NOMO-1 treated with DMSO at 0.1 percent for 48 hours (cell line): ENCODE measurements around the gene RNF220.

Source experiments
- DNase-seq: peaks from one replicate; lab custom pipeline; 2025; ENCODE audit not compliant: unreplicated experiment; lab: John Stamatoyannopoulos, UW

The RNF220 gene

DNA sequence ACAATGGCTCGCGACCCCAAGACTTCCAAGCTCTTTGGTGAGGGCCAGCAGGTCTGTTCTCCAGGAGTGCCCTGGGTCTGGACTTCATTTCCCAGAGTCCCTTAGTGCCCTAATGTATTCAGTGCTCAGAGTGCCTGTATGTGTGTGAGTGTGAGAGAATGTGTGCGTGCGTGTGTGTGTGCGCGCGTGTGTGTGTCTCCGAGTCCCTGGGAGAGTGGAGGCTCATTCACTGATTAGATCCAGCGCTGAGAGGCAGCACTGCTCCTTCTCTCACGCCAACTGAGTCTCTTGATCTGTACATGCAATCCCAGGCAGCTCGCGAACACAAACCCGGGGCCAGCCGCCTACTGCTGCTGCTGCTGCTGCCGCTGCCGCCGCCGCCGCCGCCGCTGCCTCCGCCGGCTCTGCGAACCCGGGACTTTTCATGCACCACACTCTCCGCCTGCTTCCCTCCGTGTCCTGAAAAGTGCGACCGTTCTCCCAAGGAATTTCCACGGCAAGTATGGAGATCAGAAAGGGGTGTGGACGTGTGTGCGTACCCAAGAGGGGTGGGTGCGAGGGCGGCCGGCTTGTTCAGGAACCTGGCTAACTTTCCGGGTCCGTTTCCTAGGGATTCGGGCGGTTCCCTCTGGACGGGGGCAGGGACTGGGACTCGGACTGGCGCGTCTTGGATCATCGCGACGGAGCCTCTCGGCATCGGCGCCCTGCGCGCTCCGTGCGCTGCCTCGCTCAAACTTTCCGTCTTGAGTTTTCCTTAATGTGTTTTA is at the start of gene RNF220:
Gene RNF220 (plus strand): TSS at position 225 of the 767 bp plus-strand sequence.
- peak; percentile 94 for DNase-seq

DNA sequence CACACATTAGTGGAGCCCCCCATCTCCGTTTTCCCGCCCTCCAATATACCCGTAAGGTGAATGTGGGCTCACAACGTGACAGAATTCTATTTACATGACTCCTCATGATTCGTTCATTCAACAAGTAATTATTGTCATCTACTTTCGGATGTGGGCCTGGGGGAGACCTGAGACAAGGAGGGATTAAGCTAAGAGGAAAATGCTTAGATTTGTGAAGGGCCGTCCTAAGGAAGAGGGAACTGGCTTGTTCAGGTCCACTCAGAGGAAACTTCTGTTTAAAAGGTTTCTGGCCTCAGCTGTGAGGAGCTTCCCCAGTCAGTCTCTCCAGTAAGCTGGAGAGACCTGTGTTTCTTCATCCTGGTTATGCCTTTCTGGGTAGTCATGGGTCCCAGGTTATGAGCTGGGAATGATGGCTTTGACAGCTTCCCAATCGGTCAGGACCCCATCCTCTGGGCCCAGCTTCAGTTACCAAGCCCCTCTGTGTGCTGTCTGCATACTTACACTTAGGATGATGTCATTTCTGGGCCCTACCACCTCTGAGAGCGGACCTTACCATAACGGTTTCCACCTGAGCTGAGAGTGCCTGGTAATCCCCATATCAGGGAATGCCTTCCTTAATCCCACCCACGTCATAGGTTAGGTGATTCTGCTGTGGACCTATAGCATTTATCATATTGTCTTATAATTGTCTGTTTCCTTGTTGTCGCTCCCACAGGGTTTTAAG is 49.3 kb upstream of the RNF220 start:
- no peak for DNase-seq

DNA sequence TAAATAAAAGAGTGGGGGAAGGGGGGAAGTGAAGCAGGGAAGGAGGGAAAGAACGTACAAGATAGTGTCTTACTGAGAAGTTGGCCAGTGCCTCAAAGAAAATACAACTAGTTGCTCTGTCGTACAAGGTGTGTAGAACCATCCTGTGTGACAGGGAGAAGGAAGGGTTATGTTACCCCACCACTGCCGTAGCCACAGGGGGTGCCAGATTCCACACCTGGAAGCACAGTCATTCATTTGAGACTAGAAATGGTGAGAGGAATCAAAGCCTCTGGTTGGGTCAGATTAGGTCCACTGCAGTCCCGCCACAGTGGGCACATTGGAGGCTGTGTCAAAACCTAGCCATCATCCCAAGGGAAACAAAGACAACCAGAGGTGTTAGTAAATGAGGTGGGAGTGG is 47.3 kb upstream of the RNF220 start:
- DNase-seq = no peak

DNA sequence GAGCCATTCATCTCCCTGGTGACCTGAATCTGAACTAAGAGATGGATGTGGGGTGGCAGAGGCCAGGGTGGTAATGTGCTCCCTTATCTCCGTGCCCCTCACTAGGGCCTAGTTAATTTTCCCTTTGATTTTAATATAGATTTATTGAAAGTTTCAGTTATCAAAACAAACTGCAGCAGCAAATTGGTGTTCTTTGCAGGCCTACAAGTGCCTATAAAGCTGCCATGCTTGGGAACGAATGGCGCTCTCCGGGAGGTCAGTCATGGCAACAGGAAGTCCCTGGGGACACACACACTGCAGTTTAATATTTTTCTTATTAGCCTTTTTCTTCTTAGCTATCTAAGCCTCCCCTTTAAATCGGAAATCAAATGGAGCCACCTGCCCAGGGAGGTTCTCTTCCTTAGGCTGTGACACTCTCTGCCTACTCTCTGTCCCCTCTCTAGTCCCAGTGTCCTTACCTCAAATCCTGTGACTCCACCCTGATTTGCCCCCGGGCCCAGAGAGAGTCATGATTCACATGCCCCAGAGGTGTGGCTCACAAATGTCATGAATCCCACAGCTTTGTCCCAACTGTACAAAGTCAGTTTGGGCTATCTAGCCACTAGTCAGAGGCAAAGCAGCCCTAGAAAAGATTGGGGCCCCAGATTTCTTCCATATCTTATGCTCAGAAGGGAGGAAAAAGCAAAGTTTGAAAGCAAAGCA is 45.7 kb upstream of the RNF220 start:
- DNase-seq = no peak

DNA sequence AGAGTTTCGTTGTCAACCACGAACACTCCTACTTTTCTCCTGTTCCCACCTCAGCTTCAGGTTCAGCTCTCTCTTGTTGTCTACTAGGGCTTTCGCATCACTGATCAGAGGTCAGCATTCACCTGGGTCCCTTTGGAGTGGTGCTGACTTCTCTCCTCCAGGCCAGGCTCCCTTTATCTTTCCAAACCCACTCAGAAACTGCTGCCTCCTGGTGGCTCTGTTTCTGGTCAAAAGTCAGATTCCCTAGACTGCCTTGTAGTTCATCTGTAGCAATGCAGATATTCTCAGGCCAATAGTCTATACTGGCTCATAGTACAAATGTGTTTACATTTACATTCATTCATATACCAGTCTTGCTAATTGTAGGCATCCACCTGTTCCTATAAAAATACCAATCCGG is 43.6 kb upstream of the RNF220 start:
- DNase-seq = no peak

DNA sequence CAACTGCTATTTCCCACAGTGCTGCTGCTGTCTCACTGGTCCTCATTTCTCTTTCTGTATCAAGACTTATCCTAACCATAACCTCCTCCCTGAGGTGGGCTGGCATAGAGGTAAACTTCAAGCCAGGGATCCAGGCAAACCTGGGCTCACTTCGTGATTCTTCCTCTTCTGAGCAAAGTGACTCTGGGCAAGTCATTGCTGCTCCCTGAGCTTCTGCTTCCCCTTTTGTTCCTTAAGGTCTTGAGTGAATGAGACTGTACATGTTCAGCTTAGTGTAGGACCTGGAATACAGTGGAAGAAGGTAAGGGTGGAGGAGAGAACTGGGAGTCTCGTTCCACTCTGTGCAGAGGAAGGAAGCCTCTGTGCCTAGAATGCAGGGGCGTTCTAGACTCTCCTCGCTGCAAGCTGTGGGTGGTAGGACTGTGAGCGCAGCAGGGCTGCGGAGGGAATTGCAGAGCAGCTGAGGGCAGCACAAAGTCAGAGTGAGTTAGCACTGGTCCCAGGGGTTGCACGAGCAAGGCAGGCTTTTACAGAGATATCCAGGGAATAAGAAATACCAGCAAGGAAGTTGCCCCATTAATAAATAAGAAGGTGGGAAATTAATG is 38.6 kb upstream of the RNF220 start:
- DNase-seq = no peak

DNA sequence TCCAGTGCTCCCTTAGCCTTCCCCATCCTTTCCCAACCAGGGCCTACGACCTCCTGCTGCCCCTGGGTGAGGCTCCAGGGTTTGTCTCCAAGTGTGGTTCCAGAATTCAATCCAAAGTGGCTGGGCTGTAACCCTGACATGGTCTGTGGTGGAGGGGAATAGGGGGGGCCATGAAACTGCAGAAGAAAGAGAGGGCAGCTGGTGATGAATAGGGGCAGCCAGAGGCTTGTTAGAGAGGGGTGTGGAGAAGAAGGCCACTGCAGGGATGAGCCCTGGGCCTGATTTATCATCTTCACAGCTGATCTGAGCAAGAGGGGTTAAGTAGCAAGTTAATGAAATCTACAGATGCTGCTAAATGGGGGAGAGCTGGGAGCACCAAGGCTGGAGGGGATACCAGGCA is 37.1 kb upstream of the RNF220 start:
- DNase-seq = no peak

DNA sequence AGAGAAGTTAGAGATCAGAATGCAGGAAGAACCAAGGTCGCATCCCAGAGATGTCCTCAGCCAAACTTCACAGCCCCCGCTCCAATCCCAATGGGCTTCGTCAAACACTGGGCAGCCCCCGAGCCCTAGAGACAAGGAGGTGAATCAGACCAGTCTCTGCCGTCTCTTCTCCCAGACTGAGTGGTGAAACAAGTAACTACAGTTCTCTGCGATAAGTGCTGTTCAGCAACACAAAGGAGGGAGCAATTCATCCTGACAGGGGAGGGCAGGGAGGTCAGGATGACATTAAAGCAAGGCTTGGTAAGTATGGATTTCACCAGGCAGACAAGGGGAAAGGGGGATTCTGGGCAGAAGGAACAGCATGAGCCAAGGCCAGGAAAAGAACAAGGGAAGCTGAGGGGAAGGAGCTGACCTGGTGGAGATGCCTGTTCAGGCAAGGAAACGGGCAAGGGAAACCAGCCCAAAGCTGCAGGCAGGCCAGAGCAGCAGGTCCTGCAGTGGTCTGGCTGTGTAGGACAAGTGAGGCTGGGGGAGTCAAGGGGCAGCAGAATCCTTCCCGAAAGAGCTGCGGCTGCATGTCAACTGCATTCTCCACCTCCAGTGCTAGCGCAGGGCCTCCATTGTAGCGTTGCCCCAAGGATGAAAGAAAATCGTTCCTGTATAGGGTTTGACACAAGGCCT is 36.4 kb upstream of the RNF220 start:
- DNase-seq = no peak

DNA sequence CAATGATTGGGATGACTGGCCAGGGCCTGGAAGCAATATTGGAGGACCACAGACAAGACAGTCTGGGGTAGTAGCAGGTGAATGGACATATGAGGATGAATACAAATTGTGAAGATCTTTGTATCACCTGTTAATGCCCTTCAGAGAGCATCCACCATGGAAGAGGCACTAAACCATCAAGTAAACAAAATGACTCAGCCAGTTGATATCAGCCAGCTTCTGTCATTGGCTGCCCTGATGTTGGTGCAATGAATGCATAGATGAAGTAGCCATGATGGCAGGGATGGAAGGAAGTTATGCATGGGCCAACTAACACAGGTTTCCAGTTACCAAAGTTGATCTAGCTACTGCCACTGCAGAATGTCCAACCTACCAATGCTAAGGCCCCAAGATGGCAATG is 33.8 kb upstream of the RNF220 start:
- DNase-seq = no peak

DNA sequence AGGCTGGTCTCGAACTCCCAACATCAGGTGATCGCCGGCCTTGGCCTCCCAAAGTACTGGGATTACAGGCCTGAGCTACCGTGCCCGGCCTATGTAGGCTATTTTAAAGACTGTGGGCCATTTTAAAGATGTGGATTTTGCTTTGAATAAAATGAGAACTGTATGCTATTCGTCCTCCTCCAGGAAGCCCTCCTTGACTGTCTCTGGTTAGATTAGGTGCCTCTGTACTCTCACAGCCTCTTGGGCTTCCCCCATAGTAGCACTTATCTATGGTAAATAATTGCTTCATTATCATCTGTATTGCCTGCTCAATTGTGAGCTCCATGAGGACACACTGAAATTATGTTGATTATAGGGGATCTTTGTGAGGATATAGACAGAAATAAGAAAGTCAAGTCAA is 29.5 kb upstream of the RNF220 start:
- no peak for DNase-seq

DNA sequence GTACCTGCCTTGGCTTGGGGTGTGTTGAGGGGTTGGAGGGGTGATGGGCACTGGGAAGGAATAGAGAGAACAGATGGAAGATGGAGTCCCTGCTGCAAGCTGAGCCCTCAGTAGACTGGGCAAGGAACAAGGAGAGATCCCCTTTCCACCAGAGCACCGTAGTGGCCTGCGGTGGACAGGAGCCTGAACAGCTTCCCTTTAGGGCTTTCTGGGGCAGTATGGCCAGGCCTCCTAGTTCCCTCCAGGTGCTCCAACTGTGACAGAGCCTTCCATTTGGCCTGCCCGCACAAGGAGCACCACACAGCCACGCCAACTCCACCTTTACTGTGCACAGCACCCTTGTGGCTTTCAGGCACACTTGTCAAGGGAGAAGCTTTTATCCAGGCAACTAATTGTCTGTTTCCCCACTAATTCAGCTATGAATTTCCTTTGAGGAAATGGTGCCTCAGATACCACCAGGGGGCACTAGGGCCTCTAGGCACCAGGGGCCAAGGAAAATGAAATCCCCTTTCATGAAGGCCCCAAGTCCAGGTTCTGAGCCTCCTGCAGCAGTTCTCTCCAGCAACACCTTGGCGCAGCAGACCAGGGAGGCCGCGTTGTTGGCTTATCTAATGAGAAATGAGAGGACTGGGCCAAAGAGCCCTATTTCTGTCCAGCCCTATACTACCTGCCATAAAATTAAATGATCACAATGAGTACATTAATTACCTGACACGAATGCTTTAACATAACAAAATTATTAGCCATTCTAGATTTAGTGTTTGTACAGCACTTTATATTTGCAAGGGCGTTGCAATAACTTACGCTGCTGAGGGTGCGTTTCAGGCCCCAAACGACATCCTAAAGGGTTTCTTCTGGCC is 26.9 kb upstream of the RNF220 start:
- peak; percentile 90 for DNase-seq

DNA sequence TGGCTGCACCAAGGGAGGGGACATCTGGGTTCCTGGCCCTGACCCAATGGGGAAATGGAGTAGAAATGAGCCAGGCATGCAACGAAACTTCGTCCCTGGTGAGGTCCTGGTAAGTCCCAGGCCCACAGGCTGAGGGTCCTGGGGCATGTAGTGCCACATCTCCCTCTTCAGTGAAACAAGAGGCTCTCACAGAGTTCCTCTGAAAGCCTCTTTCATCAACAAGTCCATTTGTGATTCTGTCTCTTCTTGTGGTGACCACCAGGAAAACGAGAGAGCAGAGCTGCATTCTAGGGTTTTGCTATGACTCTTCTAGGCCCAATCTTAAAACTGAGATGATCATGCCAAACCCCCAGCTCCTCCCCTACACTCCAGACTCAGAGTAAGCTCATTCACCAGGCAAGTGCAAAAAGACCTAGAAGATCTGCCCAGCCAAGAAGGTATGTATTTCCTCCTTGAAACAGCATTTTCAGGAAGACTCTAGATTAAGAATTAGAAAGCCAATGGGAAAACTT is 24.3 kb upstream of the RNF220 start:
- no peak for DNase-seq

DNA sequence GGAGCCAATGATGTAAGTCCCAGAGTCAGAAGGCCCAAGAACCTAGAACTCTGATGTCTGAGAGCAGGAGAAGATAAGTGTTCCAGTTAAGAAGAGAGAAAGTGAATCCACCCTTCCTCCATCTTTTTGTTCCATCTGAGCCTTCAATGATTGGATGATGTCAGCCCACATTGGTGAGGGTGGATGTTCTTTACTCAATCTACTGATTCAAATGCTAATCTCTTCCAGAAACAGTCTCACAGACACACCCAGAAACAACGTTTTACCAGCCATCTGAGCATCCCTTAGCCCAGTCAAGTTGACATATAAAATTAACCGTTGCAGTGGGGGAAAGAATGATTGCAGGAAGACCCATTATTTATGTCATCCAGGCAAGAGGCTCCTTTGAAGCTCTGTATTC is 16.5 kb upstream of the RNF220 start:
- no peak for DNase-seq

DNA sequence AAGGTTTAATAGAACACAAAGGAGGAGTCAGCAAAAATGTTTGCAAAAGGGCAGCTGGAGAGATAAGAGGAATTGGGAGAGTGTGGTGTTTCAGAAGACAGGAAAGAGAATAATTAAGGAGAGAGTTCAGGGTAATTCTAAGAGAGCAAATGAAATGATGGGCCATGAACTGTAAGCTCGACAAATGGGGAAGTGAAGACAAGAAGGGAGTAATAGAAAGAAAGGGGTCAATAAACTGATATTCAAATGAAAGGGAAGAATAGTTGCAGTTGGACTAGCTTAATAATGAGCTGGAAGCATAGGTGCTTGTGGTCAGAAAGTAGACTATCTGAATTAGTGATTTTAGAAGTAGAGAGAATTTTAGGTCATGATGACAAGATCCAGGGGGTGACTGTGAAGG is 15.6 kb upstream of the RNF220 start:
- DNase-seq = no peak

DNA sequence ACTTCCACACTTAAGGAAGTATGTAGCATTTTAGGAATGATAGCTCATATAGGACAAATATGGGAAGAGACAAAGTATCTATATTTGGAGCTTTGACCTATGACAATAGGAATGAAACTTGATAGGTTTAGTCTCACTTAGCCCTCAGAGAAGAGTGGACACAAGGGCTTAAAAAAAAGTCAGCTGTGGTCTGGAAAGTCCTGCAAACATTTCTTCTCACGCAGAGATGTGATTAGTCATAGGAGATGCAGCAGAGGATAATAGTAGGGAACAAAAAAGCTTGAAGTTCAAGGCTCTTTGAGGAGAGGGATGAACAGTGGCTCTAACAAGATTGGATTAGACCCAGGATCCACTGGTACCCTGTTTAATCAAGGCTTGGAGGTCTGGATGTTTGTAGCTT is 14.8 kb upstream of the RNF220 start:
- no peak for DNase-seq

DNA sequence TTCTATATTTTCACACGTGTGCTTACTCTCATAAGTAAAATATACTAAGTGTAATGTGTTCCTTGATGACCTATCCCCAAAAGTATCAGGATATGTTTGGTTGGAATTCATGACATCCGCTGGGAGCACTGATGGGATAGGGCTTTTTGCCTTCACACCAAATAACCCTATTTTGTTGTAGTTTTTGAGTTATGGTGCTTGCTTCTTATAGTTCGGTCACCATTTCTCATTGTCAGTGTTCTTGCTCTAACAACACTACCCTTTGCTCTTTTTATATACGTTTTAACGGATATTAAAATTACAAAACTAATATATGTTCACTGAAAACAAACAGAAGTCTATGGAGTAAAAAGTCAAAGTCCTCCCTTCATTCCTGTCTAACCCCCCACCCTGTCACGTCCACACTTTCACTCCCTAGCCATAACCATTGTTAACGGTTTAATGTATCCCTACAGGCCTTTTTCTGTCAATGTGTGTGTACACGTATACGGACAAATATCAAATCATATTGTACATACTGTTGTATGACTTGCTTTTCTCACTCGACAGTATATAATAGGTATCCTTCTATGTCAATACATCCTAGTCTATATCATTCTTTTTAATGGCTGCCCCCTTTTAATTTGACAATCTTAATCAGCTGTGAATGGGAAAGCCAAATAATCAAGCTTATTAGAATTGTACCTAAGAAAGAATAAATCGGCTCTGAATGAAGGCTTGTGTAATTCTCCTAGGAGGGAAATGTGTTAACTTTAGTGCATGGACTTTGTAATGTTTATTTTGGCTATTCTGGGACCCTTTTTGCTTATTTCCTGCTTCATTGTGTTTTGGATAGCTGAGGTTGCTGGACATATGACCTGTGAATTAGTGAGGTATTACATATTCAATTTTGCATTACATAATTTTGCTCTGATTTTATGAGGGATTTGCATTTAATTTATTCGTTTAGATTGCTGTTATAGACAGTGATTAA is 3.5 kb upstream of the RNF220 start:
- no peak for DNase-seq

DNA sequence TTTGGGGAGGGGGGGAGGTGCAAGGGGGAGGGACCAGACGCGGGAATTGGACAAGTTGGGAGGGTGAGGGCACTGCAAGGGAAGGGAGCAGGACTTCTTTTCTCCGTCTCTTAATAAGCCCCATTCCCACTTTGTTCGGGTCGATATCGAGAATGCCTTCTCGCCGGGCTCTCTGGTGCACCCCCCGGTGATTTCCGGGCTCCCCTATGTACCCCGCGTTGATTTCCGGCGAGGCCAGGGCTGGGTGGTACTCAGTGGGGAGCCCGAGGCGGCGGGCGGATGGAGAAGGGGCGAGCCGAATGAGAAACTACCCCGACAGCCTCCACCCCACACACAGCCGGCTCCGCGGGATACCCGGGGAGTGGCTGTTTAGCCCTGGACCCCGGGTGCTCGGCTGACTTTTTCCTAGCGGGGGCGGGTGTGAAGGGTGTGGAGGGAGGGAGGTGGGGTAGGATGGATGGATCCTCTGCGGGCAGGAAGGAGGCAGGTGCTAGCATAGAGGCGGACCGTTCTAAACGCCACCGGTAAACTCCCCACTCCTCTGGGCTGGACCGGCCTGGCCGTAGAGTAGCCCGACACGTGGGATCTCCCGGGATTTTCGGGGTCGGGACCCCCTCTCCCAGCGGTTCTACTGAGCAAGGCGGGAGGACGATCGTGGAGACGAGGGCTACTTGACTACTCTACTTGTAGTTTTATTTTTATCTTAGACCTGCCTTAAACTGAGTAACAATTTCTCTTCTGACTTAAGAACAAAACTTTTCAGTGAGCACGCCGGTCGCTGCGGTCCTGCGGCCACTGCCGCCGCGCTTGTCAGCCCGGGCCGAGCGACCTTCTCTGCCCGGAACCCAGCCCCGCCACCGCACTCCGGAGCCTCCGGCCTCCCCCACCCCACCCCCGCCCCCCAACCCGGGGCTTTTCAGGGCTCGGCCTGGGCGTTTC is 1.0 kb downstream of the RNF220 start:
- DNase-seq = no peak
